ENCODE data around the gene TLN1.

DNA sequence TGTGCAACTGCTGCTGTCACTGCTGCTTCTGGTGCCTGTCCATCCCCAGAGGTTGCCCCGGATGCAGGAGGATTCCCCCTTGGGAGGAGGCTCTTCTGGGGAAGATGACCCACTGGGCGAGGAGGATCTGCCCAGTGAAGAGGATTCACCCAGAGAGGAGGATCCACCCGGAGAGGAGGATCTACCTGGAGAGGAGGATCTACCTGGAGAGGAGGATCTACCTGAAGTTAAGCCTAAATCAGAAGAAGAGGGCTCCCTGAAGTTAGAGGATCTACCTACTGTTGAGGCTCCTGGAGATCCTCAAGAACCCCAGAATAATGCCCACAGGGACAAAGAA, 58.0 kb downstream of the TLN1 start:
- TF ChIP-seq EZH2 (IDR thresholded peaks at IDR 0.05; ENCODE audit: borderline replicate concordance, insufficient read depth, low read depth, low read length, poor library complexity, severe bottlenecking) = no peak
- TF ChIP-seq, protein P1, sequence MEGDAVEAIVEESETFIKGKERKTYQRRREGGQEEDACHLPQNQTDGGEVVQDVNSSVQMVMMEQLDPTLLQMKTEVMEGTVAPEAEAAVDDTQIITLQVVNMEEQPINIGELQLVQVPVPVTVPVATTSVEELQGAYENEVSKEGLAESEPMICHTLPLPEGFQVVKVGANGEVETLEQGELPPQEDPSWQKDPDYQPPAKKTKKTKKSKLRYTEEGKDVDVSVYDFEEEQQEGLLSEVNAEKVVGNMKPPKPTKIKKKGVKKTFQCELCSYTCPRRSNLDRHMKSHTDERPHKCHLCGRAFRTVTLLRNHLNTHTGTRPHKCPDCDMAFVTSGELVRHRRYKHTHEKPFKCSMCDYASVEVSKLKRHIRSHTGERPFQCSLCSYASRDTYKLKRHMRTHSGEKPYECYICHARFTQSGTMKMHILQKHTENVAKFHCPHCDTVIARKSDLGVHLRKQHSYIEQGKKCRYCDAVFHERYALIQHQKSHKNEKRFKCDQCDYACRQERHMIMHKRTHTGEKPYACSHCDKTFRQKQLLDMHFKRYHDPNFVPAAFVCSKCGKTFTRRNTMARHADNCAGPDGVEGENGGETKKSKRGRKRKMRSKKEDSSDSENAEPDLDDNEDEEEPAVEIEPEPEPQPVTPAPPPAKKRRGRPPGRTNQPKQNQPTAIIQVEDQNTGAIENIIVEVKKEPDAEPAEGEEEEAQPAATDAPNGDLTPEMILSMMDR (IDR thresholded peaks at IDR 0.05) = no peak
